SHP77 treated with DMSO at 0.1 percent for 48 hours (cell line): ENCODE data around the gene SETD1B.

Source experiments
- DNase-seq: peaks from one replicate; lab custom pipeline; 2025; lab: John Stamatoyannopoulos, UW

The SETD1B gene

DNA sequence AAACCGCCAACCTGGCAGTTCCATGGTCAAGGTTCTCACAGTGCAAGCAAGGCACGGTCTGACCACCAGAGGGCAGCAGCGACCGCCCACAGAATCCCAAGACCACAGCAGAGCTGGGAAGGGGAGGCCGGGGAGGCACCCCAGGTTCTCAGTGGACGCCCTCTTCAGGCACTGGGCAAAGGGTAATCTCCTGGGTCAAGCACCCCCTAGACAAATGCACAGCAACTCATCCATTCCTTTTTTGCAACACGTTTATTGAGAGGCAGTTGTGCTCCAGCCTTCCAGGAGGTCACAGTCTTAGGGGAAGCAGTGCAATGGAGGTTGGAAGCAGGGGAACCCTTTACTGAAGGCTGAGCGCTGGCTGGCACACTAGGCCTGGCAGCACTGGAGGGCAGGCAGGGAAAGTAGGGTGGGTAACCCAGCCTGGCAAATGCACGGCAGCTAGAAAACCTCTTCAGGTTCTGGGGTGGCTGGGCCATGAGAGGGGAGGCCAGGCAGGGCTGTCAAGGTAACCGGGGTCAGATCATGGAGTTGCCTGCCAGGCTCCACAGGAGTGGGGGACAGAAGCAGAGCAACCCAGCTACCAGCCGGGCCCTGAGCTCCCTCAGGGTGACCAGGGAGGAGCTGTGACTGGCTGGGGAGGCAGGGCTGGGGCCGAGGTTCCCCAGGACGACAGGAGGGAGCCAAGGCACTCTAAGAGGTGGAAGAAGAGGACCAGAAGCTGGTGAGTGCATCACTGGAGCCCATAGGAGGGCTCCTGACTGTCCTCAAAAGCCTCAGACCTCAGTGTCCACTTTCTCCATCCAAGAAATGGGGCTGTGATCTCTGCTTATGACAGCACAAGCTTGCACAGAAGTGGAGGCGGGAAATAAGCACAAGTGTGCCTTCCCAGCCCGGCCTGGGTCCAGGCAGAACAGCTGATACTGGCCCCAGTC is 8.5 kb upstream of the SETD1B start:
- DNase-seq: no peak

- peak; percentile 93 for DNase-seq
Observed at GRCh38 chr12:121796855-121797751, 6.7 kb upstream of the SETD1B start.

DNA sequence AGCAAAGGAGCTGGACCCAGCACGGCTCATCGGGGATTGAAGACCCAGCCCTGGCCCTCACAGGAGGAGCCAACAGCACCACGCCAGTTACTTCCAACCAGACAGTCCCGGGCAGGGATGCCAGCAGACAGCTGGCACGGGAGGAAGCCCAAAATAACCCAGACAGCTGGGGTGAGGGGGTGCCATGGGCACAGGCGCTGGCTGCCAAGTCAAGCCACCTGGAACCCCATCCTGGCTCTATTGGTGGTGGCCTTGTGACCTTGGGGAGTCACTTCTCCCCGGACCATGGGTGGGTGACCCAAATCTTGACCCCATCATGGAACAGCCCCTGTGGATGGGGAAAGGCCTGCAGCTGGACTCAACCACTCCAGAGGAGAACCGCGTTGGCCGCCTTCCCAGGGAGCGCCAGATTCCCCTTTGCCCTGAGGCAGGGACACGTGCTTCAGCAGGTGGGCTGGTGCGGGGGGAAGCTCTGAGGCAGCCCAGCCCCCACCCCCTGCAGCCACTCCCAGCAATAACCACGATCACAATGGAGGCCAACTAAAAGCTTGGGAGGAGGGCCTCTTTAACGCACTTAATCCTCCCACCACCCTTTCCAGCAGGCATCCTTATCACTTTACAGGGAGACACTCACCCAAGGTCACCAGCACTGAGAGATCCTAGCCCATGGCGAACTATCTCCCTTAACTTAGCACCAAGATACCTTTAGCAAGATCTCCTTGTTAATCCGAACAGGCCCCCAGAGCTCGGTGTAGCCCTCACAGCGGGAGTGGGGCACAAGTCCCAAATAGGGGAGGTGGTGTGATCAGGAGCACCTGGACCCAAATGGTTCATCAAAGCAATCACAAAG is 5.6 kb upstream of the SETD1B start:
- peak; percentile 83 for DNase-seq

GRCh38 chr12:121798787-121799155 is 5.0 kb upstream of the SETD1B start:
- DNase-seq: no peak

GRCh38 chr12:121799156-121799841 is 4.5 kb upstream of the SETD1B start:
- DNase-seq: peak; percentile 61

DNA sequence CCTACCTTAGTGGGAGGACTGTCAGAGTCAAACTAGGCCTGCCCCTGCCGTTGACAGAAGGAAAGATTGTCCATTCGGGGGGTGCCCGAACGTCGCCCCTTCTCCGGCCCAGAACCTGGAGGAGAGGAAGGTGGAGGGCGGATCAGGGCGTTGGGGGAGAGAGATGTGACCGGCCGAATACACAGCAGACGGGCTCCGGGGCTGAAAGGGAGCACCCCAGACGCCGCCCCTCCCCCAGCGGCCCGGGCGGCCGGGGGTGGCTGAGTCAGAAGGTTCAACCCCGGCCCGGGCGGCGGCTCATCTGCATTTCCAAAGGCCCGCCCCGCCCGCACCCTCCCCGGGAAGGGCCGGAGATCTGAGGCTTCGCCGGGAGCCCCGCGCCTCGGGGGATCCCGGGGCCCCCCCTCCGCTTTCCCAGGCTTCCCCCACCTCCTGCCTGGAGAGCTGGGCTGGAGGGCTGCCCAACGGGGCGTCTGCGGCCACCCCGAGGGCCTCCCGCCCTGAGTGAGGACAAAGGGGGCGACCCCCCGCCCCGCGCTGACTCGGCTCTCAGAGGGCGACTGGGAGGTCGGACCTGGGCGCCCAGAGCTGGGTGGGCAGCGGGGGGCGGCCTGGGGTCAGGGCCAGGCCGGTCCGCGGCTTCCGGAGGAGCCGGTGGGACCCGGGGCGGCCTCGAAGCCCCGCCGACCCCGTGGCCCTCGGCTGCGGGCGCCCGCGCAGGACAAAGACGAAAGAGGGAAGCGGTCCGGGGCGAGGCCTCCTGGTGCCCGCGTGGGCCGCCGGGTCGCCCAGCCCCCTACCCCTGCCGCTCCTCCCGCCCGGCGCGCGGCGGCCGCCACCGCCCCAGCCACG is 3.7 kb upstream of the SETD1B start:
- peak; percentile 40 for DNase-seq

- DNase-seq: no peak
Observed at GRCh38 chr12:121800694-121801594, 2.9 kb upstream of the SETD1B start.

- DNase-seq: peak; percentile 33
Observed at GRCh38 chr12:121801595-121802484, 2.0 kb upstream of the SETD1B start.

- no peak for DNase-seq
Observed at GRCh38 chr12:121802485-121802842, 1.3 kb upstream of the SETD1B start.

DNA sequence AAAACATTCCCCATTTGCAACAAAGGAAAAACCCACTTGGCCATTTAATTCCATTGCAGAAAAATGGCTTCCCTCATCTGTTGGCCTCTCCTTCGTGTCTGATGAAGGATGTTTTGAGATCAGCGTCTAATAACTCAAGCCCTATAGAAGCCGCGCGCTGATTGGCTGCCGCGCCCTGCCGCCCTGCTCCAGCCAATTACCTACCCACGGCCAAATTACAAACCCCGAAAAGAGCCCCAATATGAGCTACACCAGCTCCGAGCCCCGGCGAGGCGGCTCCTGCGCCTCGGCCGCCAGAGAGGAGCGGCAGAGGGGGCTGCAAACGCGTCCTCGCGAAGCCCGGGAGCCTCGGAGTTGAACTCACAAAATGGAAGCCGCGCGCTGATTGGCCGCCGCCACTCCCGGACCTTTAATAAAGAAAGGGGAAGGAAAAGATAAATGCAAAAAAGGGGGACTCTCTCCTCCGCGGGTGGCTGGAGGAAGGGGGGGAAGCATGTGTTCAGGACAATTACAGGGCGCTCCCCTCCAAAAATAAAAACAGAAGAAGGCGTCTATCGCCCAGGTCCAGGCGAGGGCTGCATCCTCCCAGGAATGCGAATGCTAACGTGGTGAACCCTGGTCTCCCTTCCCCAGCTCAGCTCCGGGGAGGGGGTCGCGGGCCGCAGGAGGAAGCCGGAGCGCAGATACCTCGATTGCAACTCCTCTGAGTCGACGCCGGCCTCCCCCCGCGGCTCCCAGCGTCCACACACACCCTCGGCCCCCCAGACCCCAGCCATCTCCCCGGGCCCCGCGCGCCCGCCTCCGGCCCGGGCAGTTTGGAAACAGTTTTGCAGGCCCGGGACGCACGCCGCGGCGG is 738 bp upstream of the SETD1B start:
- DNase-seq: peak; percentile 99

DNA sequence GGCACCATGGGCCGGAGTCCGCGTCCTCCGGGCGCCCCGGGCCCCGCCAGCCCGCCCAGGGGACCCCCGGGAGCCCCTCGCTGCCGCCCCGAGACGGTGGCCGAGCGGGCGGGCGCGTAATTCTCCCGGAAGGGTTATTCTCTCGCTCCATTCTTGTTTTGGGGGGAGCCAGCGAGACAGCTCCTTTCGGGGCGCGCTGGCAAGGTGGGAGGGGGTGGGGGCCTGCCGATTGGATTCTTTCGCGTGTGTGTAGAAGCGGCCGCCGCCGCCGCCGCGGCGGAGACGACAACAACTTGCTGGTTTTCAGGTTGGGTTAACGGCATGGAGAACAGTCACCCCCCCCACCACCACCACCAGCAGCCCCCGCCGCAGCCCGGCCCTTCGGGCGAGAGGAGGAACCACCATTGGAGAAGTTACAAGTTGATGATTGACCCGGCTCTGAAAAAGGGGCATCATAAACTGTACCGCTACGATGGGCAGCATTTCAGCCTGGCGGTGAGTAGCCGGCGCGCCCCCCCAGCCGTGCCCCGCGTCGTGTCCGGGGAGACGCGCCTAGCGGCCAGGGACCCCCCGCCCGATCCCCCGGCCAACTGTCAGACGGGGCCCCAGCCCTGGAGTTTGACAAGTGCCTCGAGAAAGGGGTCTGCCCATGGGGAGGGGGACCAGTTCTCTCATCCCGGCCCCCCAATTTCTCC is 755 bp downstream of the SETD1B start:
- no peak for DNase-seq

- DNase-seq: no peak
Observed at GRCh38 chr12:121805171-121806008, 1.6 kb downstream of the SETD1B start.

DNA sequence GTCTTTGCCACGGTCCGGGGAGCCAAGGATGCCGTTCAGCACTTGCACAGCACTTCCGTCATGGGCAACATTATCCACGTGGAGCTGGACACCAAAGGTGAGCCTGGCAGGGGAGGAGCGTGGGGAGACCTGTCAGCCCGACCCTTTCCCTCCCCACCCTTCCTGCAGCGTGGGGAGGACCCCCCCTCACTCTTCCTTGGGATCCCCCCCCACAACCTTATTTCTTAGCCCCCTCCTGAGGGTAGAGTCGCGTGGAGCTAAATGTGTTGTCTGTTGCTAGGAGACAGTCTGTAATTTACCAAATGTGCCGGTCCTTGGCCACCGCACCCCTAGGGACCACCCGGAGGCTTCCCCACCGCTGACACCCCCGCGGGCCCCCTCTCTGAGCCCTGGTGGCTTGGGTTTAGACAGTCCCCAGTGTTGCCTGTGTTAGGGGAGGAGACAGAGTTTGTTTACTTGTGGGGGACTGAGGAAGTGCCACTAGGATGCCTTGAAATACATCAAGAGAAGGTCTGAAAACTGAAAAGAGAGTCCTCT is 2.3 kb downstream of the SETD1B start:
- DNase-seq: no peak

DNA sequence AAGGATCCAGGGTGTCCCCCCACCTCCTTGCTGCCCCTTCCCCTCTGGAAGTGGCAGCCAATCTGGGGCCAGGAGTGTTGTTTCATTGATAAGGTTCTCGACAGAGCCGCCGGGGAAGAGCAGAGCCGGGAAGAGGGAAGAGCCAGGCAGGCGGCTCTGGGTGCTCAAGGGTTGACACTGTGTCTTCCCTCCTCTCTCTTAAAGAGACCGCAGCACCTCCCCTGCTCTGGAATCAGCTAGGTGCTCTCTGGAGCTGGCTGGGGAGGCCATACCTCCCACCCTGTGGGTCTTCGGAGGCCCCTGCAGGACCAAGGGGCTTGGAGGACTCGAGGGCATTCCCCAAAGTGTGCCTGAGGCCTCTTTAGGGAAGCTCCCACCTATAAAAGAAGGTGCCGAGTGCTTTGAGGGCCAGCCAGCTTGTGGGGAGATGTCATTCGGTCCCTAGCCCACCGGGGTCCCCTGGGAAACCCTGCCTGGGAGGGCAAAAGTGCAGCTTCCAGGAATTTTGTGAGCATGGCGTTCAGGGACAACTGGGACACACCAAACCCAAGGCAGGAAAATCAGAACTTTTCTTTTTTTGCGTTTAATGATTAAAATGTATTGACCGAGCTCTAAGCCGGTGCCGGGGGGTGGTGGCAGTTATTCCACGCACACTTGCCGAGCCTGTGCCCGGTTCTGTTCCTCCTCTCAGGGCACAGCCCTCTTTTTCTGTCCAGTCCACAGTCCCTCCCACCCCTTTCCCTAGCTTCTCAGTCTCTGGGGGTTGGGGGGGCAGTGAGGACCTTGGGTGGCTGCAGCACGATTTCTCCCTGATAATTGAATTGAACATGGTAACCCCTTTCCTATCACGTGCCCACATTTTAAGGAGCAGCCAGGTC is 3.0 kb downstream of the SETD1B start:
- DNase-seq: no peak
